ENCODE data around the gene TMCC2.
A peak's percentile ranks its signal among the peaks of the same experiment; 100 is the strongest.
"Not testable (repeated sequence)": the region's sequence is repeated elsewhere in the genome, so short reads cannot be mapped to it uniquely, and the experiment has no call there.

TMCC2 gene

GRCh38 chr1:205227584-205228013 lies at the start of gene TMCC2:
TMCC2 (plus strand) TSS chr1:205227946; CDS start chr1:205228565, 619 bp downstream.
- peak; percentile 77 to 84 for DNase-seq (ENCODE audit: low read depth in 2 of 2)

- no peak for DNase-seq (ENCODE audit: low read depth in 2 of 2)
Observed at GRCh38 chr1:205179842-205180241, 47.9 kb upstream of the TMCC2 start.

GRCh38 chr1:205180331-205180730 lies 47.4 kb upstream of the TMCC2 start:
- DNase-seq (ENCODE audit: low read depth in 2 of 2): not testable (repeated sequence)

- no peak for DNase-seq (ENCODE audit: low read depth in 2 of 2)
Observed at GRCh38 chr1:205182930-205183329, 44.8 kb upstream of the TMCC2 start.

- peak; percentile 38 to 52 for DNase-seq (ENCODE audit: low read depth in 2 of 2)
Observed at GRCh38 chr1:205183676-205184335, 43.9 kb upstream of the TMCC2 start.

- DNase-seq (ENCODE audit: low read depth in 2 of 2): no peak
Observed at GRCh38 chr1:205186191-205186590, 41.6 kb upstream of the TMCC2 start.

GRCh38 chr1:205187420-205187819 lies 40.3 kb upstream of the TMCC2 start:
- DNase-seq (ENCODE audit: low read depth in 2 of 2): no peak

- no peak for DNase-seq (ENCODE audit: low read depth in 2 of 2)
Observed at GRCh38 chr1:205188098-205188497, 39.6 kb upstream of the TMCC2 start.

GRCh38 chr1:205188596-205188995 lies 39.1 kb upstream of the TMCC2 start:
- DNase-seq (ENCODE audit: low read depth in 2 of 2): no peak

GRCh38 chr1:205189131-205189530 lies 38.6 kb upstream of the TMCC2 start:
- DNase-seq (ENCODE audit: low read depth in 2 of 2): no peak

GRCh38 chr1:205190845-205191577 lies 36.7 kb upstream of the TMCC2 start:
- no peak for DNase-seq (ENCODE audit: low read depth in 2 of 2)

GRCh38 chr1:205191622-205192021 lies 36.1 kb upstream of the TMCC2 start:
- no peak for DNase-seq (ENCODE audit: low read depth in 2 of 2)

GRCh38 chr1:205192287-205192686 lies 35.5 kb upstream of the TMCC2 start:
- DNase-seq (ENCODE audit: low read depth in 2 of 2): no peak

GRCh38 chr1:205199090-205199930 lies 28.4 kb upstream of the TMCC2 start:
- no peak for DNase-seq (ENCODE audit: low read depth in 2 of 2)

- DNase-seq (ENCODE audit: low read depth in 2 of 2): no peak
Observed at GRCh38 chr1:205199931-205200299, 27.8 kb upstream of the TMCC2 start.

GRCh38 chr1:205204552-205204951 lies 23.2 kb upstream of the TMCC2 start:
- no peak for DNase-seq (ENCODE audit: low read depth in 2 of 2)

GRCh38 chr1:205205055-205205454 lies 22.7 kb upstream of the TMCC2 start:
- DNase-seq (ENCODE audit: low read depth in 2 of 2): no peak

GRCh38 chr1:205208811-205209210 lies 18.9 kb upstream of the TMCC2 start:
- DNase-seq (ENCODE audit: low read depth in 2 of 2): no peak

GRCh38 chr1:205210756-205211168 lies 17.0 kb upstream of the TMCC2 start:
- DNase-seq (ENCODE audit: low read depth in 2 of 2): no peak

GRCh38 chr1:205211169-205211838 lies 16.4 kb upstream of the TMCC2 start, which contains the start of gene DSTYK:
DSTYK (minus strand) TSS chr1:205211702; CDS start chr1:205211535, 167 bp downstream.
- peak; percentile 92 to 93 for DNase-seq (ENCODE audit: low read depth in 2 of 2)

GRCh38 chr1:205211839-205212536 lies 15.8 kb upstream of the TMCC2 start:
- no peak for DNase-seq (ENCODE audit: low read depth in 2 of 2)
